ENCODE measurements around the gene ABHD16B. TPM values are rescaled to one million over a fixed set of nuclear protein-coding genes. Genes with fewer than 3 reads are reported as not detected.

The ABHD16B gene
- polyA plus RNA-seq, 4 donors = 0.34 to 0.67 TPM; not detected in 2

DNA sequence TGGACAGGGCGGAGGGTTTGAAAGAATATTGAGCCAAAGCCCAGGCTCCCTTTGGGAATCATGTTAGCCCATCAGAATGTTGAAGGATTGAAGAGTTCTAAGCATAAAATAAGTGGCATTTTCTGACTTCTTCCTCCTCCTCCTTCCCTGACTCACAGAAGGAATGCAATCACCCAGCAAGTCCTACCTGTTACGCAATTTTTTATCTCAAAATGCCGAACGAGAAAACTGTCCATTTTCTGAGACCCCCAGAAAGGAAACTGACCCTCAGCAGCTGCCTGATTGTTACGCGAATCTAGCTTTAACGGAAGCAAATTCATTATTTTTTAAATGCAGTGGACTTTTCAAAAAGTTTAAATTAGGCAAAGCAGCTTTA is 28.9 kb downstream of the ABHD16B start:
- no peaks in the 10 kb centered on the region for H3K27me3 ChIP-seq (ENCODE audit: control insufficient read depth in 3 of 3, insufficient read depth in 3 of 3, low read length in 3 of 3)
- H3K27ac ChIP-seq (ENCODE audit: low read depth in 1 of 3, low read length in 2 of 3) = peak overlapping the region in 2 of 3 donors; percentile 61 to 94
- H3K4me3 ChIP-seq (ENCODE audit: low read depth in 1 of 3, low read length in 3 of 3) = no peak overlapping the region
- 47 to 77% (median 59%) methylated on average over 7 of the region's 7 CpGs for WGBS, 3 donors
- peak in 1 of 2 donors; percentile 31 for DNase-seq
- no peaks in the 10 kb centered on the region for H3K9me3 ChIP-seq (ENCODE audit: control insufficient read depth in 2 of 2, insufficient read depth in 1 of 2, low read depth in 1 of 2, low read length in 1 of 2)
- peaks cover 3 to 11% (median 6%) of the 10 kb centered on the region in 3 donors for H3K4me1 ChIP-seq (ENCODE audit: control insufficient read depth in 3 of 3, insufficient read depth in 2 of 3, low read depth in 1 of 3, low read length in 2 of 3)
- H3K36me3 ChIP-seq (ENCODE audit: control insufficient read depth in 3 of 3, insufficient read depth in 2 of 3, low read depth in 1 of 3, low read length in 3 of 3) = peaks cover 4 to 62% (median 12%) of the 10 kb centered on the region in 3 donors
- FAIRE-seq = no peak

GRCh38 chr20:63890616-63891015 is 29.3 kb downstream of the ABHD16B start:
- Histone ChIP-seq H3K27ac (ENCODE audit: low read depth in 1 of 3, low read length in 2 of 3) (peak overlapping the region in 2 of 3 donors; percentile 90 to 94), H3K4me1 (ENCODE audit: control insufficient read depth in 3 of 3, insufficient read depth in 2 of 3, low read depth in 1 of 3, low read length in 2 of 3) (peaks cover 3 to 11% (median 6%) of the 10 kb centered on the region in 3 donors), H3K9me3 (ENCODE audit: control insufficient read depth in 2 of 2, insufficient read depth in 1 of 2, low read depth in 1 of 2, low read length in 1 of 2) (no peaks in the 10 kb centered on the region), H3K36me3 (ENCODE audit: control insufficient read depth in 3 of 3, insufficient read depth in 2 of 3, low read depth in 1 of 3, low read length in 3 of 3) (peaks cover 4 to 58% (median 12%) of the 10 kb centered on the region in 3 donors), H3K4me3 (ENCODE audit: low read depth in 1 of 3, low read length in 3 of 3) (no peak overlapping the region), H3K27me3 (ENCODE audit: control insufficient read depth in 3 of 3, insufficient read depth in 3 of 3, low read length in 3 of 3) (no peaks in the 10 kb centered on the region)
- FAIRE-seq (no peak), DNase-seq (peak in 1 of 2 donors; percentile 66)
- WGBS, 3 donors = 6 to 67% (median 49%) methylated on average over 7 of the region's 7 CpGs

DNA sequence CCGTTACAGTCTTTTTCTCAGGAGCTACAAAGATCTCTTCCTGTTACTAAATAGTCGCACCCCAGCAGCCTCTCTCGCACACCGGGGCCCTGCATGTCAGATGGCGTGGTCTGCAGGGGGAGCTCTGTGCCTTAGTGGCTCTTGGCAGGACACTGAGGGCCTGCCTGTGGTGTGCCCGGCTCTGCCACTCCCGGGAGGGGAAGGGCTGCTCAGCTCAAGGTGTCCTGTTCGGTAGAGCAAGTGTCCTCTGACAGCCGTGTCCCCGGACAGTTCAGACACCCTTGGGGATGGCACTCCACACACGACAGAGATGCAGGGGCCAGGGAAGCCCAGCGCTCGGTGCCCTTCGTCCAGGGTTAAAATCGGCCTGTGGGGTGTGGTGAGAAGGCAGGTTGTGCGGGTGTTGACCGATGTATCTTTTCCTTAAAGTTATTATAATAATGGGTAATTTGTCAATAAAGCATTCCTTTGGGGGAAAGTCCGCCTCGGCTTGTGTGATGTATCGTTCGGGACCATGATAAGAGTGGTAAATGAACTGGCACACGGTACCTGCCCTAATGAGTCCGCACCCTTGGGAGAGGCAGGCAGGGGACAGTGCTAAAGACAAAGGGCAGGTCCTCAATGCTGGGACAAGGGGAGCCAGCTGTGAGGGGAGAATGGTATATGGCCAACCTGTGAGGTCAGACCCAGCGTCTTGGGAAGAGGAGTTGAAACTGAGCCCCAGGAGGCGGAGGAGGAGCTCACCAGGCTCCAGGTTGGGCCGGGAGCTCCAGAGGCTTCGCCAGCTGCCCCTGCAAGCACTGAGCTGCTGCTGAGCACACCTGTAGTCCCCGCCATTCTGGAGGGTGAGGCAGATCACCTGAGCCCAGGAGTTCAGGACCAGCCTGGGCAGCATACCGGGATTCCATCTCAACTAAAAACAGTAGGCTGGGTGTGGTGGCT is 30.0 kb downstream of the ABHD16B start:
- H3K27ac ChIP-seq (ENCODE audit: low read depth in 1 of 3, low read length in 2 of 3) = peak overlapping the region in 2 of 3 donors; percentile 90 to 94
- H3K4me3 ChIP-seq (ENCODE audit: low read depth in 1 of 3, low read length in 3 of 3) = no peak overlapping the region
- WGBS, 3 donors = 26 to 65% (median 53%) methylated on average over 29 of the region's 29 CpGs
- peaks cover 4 to 52% (median 8%) of the 10 kb centered on the region in 3 donors for H3K36me3 ChIP-seq (ENCODE audit: control insufficient read depth in 3 of 3, insufficient read depth in 2 of 3, low read depth in 1 of 3, low read length in 3 of 3)
- H3K9me3 ChIP-seq (ENCODE audit: control insufficient read depth in 2 of 2, insufficient read depth in 1 of 2, low read depth in 1 of 2, low read length in 1 of 2) = no peaks in the 10 kb centered on the region
- H3K27me3 ChIP-seq (ENCODE audit: control insufficient read depth in 3 of 3, insufficient read depth in 3 of 3, low read length in 3 of 3) = no peaks in the 10 kb centered on the region
- DNase-seq = peak in 1 of 2 donors; percentile 98
- no peak for FAIRE-seq
- H3K4me1 ChIP-seq (ENCODE audit: control insufficient read depth in 3 of 3, insufficient read depth in 2 of 3, low read depth in 1 of 3, low read length in 2 of 3) = peaks cover 4 to 11% (median 6%) of the 10 kb centered on the region in 3 donors

GRCh38 chr20:63892402-63892801 is 31.1 kb downstream of the ABHD16B start:
- no peak overlapping the region for H3K4me3 ChIP-seq (ENCODE audit: low read depth in 1 of 3, low read length in 3 of 3)
- DNase-seq = no peak
- 69 to 83% (median 74%) methylated on average over 7 of the region's 7 CpGs for WGBS, 3 donors
- H3K36me3 ChIP-seq (ENCODE audit: control insufficient read depth in 3 of 3, insufficient read depth in 2 of 3, low read depth in 1 of 3, low read length in 3 of 3) = peaks cover 2 to 46% (median 6%) of the 10 kb centered on the region in 3 donors
- H3K27me3 ChIP-seq (ENCODE audit: control insufficient read depth in 3 of 3, insufficient read depth in 3 of 3, low read length in 3 of 3) = no peaks in the 10 kb centered on the region
- no peaks in the 10 kb centered on the region for H3K9me3 ChIP-seq (ENCODE audit: control insufficient read depth in 2 of 2, insufficient read depth in 1 of 2, low read depth in 1 of 2, low read length in 1 of 2)
- peak overlapping the region in 2 of 3 donors; percentile 90 to 94 for H3K27ac ChIP-seq (ENCODE audit: low read depth in 1 of 3, low read length in 2 of 3)
- peaks cover 7 to 13% (median 11%) of the 10 kb centered on the region in 3 donors for H3K4me1 ChIP-seq (ENCODE audit: control insufficient read depth in 3 of 3, insufficient read depth in 2 of 3, low read depth in 1 of 3, low read length in 2 of 3)
- FAIRE-seq = no peak

DNA sequence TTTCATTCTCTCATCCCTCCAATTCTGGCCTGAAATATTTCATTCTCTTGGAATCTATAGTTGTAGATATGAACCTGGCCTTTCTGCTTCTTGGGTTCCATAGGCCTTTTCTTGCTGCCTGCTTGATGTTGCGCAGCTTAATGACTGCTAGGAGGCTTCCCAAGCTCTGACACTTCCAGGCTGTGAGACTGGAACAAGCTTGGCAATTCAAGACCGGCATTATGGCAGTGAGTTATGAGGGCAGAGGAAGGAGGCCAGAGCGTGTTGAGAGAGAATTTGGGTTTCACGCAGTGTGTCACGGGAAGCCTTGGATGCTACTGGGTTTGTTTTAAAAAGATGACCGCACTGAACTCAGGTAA is 32.7 kb downstream of the ABHD16B start:
- WGBS, 3 donors = 18 to 31% (median 25%) methylated on average over 6 of the region's 6 CpGs
- H3K4me3 ChIP-seq (ENCODE audit: low read depth in 1 of 3, low read length in 3 of 3) = peak overlapping the region in 1 of 3 donors; percentile 51
- DNase-seq (no peak), FAIRE-seq (no peak)
- peak overlapping the region in 2 of 3 donors; percentile 47 to 74 for H3K27ac ChIP-seq (ENCODE audit: low read depth in 1 of 3, low read length in 2 of 3)
- H3K27me3 ChIP-seq (ENCODE audit: control insufficient read depth in 3 of 3, insufficient read depth in 3 of 3, low read length in 3 of 3) = no peaks in the 10 kb centered on the region
- no peaks in the 10 kb centered on the region for H3K9me3 ChIP-seq (ENCODE audit: control insufficient read depth in 2 of 2, insufficient read depth in 1 of 2, low read depth in 1 of 2, low read length in 1 of 2)
- peaks cover 2 to 41% (median 4%) of the 10 kb centered on the region in 3 donors for H3K36me3 ChIP-seq (ENCODE audit: control insufficient read depth in 3 of 3, insufficient read depth in 2 of 3, low read depth in 1 of 3, low read length in 3 of 3)
- peaks cover 4 to 20% (median 11%) of the 10 kb centered on the region in 3 donors for H3K4me1 ChIP-seq (ENCODE audit: control insufficient read depth in 3 of 3, insufficient read depth in 2 of 3, low read depth in 1 of 3, low read length in 2 of 3)

GRCh38 chr20:63894358-63895201 is 33.3 kb downstream of the ABHD16B start, which contains the start of gene DNAJC5:
DNAJC5 (plus strand) TSS chr20:63895126; CDS start chr20:63928346, 33,220 bp downstream.
- Histone ChIP-seq H3K4me1 (ENCODE audit: control insufficient read depth in 3 of 3, insufficient read depth in 2 of 3, low read depth in 1 of 3, low read length in 2 of 3) (peaks cover 4 to 20% (median 11%) of the 10 kb centered on the region in 3 donors), H3K27me3 (ENCODE audit: control insufficient read depth in 3 of 3, insufficient read depth in 3 of 3, low read length in 3 of 3) (no peaks in the 10 kb centered on the region), H3K27ac (ENCODE audit: low read depth in 1 of 3, low read length in 2 of 3) (peak within 1 kb of the TSS; percentile 84 to 94 (median 93)), H3K4me3 (ENCODE audit: low read depth in 1 of 3, low read length in 3 of 3) (peak within 1 kb of the TSS; percentile 58 to 79 (median 65)), H3K36me3 (ENCODE audit: control insufficient read depth in 3 of 3, insufficient read depth in 2 of 3, low read depth in 1 of 3, low read length in 3 of 3) (peaks cover 2 to 35% (median 4%) of the 10 kb centered on the region in 3 donors), H3K9me3 (ENCODE audit: control insufficient read depth in 2 of 2, insufficient read depth in 1 of 2, low read depth in 1 of 2, low read length in 1 of 2) (no peaks in the 10 kb centered on the region)
- 1 to 2% (median 2%) methylated on average over 65 to 82 of the region's 82 CpGs for WGBS, 3 donors
- FAIRE-seq (no peak), DNase-seq (peak; percentile 97)

GRCh38 chr20:63895202-63895951 is 34.1 kb downstream of the ABHD16B start:
- no peak for FAIRE-seq
- 0 to 1% (median 0%) methylated on average over 24 to 87 of the region's 87 CpGs for WGBS, 3 donors
- Histone ChIP-seq H3K27ac (ENCODE audit: low read depth in 1 of 3, low read length in 2 of 3) (peak overlapping the region; percentile 84 to 94 (median 93)), H3K36me3 (ENCODE audit: control insufficient read depth in 3 of 3, insufficient read depth in 2 of 3, low read depth in 1 of 3, low read length in 3 of 3) (peaks cover 0 to 30% (median 0%) of the 10 kb centered on the region in 3 donors), H3K4me1 (ENCODE audit: control insufficient read depth in 3 of 3, insufficient read depth in 2 of 3, low read depth in 1 of 3, low read length in 2 of 3) (peaks cover 7 to 20% (median 8%) of the 10 kb centered on the region in 3 donors), H3K9me3 (ENCODE audit: control insufficient read depth in 2 of 2, insufficient read depth in 1 of 2, low read depth in 1 of 2, low read length in 1 of 2) (no peaks in the 10 kb centered on the region), H3K27me3 (ENCODE audit: control insufficient read depth in 3 of 3, insufficient read depth in 3 of 3, low read length in 3 of 3) (no peaks in the 10 kb centered on the region), H3K4me3 (ENCODE audit: low read depth in 1 of 3, low read length in 3 of 3) (peak overlapping the region; percentile 54 to 79 (median 65))
- DNase-seq = no peak

Data from small intestine (tissue), 7 donors.